Left renal pelvis (tissue), 4 donors: ENCODE data around the gene SEMA4G. TPM values are rescaled to one million over a fixed set of nuclear protein-coding genes. Genes with fewer than 3 reads are reported as not detected.

Experiments
- DNase-seq, 4 donors: peaks; one replicate each; pipeline ENCODE4 v3.0.0-alpha.2; 2013; ENCODE audit warnings: low read depth in 4 of 4, low spot score in 3 of 4
- polyA plus RNA-seq, 4 donors: library from polyadenylated mRNA; unstranded; fragments of 120-200 nt; gene quantifications; one replicate each; pipeline ENCODE4 v1.2.1, GENCODE V29; 2013; ENCODE audit not compliant: insufficient read length in 4 of 4

The SEMA4G gene
- polyA plus RNA-seq, 4 donors = 14.8 to 53.8 (median 45.3) TPM

GRCh38 chr10:100986952-100987684 is 17.8 kb downstream of the SEMA4G start, which contains the start of the genes MRPL43 and TWNK:
MRPL43 (minus strand) TSS chr10:100987497; CDS start chr10:100987443, 54 bp downstream.
TWNK (plus strand) TSS chr10:100987543; CDS start chr10:100988211, 668 bp downstream.
- peak in 1 of 4 donors; percentile 69 for DNase-seq

- DNase-seq = no peak
These were observed 18.4 kb downstream of the SEMA4G start for GRCh38 chr10:100987685-100988049.

GRCh38 chr10:100988166-100988565 is 18.9 kb downstream of the SEMA4G start:
- DNase-seq = no peak

- no peak for DNase-seq
These were observed 19.8 kb downstream of the SEMA4G start for GRCh38 chr10:100989088-100989487.

- DNase-seq = no peak
These were observed 24.8 kb downstream of the SEMA4G start for GRCh38 chr10:100993986-100994708.

GRCh38 chr10:100995181-100995580 is 25.9 kb downstream of the SEMA4G start:
- DNase-seq = no peak

GRCh38 chr10:100996678-100997359 is 27.5 kb downstream of the SEMA4G start:
- DNase-seq = no peak

GRCh38 chr10:100997360-100998182 is 28.3 kb downstream of the SEMA4G start:
- DNase-seq = no peak

GRCh38 chr10:100998183-100998990 is 29.1 kb downstream of the SEMA4G start:
- peak; percentile 81 to 87 (median 84) for DNase-seq

- DNase-seq = peak in 1 of 4 donors; percentile 74
These were observed 29.9 kb downstream of the SEMA4G start for GRCh38 chr10:100998991-100999741.

GRCh38 chr10:100999742-101000126 is 30.4 kb downstream of the SEMA4G start, which contains the start of gene LZTS2:
LZTS2 (plus strand) TSS chr10:100999808; CDS start chr10:101002539, 2,731 bp downstream.
- DNase-seq = no peak

- DNase-seq = no peak
These were observed 31.0 kb downstream of the SEMA4G start for GRCh38 chr10:101000127-101000914.

GRCh38 chr10:101000915-101001658 is 31.8 kb downstream of the SEMA4G start:
- peak in 3 of 4 donors; percentile 65 to 80 (median 70) for DNase-seq

- no peak for DNase-seq
These were observed 32.3 kb downstream of the SEMA4G start for GRCh38 chr10:101001659-101002035.

GRCh38 chr10:101002456-101002855 is 33.2 kb downstream of the SEMA4G start:
- DNase-seq = no peak

- DNase-seq = no peak
These were observed 34.4 kb downstream of the SEMA4G start for GRCh38 chr10:101003639-101004206.

- no peak for DNase-seq
These were observed 36.1 kb downstream of the SEMA4G start for GRCh38 chr10:101005361-101005760.
